ENCODE data around the gene PLPPR3. TPM values are rescaled to one million over a fixed set of nuclear protein-coding genes. Genes with fewer than 3 reads are reported as not detected.

Gene PLPPR3
- total and polyA plus RNA-seq, 10 of the 15 experiments (the other 5 are each of a cell fraction or from before 2014, with no cell fraction given) = 0.07 TPM; not detected in 9

DNA sequence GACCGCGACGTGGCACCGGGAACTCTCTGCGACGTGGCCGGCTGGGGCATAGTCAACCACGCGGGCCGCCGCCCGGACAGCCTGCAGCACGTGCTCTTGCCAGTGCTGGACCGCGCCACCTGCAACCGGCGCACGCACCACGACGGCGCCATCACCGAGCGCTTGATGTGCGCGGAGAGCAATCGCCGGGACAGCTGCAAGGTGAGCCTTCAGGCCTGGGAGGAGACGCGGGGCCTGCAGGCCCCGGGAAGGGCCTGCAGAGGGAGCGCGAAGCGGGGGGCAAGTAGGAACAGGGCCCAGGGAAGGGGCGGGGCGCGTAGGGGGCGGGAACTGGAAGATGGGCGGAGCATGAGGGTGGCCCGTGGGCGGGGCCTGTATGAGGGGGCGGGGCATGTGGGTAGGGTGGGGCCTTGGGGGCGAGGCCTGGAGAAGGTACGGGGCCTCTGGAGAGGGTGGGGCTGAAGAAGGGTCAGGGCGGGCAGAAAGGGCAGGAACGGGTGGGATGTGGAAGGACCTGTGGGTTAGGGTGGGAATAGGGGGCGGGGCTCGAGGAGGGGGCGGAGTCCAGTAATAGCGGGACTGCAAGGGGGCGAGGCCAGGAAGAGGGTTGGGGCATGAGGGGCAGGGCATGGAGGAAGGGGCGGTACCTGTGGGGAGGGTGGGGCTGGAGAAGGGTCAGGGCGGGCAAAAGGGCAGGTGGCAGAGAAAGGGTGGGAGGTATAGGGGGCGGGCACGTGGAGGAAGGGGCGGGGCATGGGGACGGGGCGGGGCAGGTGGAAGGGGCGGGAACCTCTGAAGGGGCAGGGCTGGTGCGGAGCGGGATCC lies 40.2 kb upstream of the PLPPR3 start:
- ATAC-seq (peak; percentile 61), FAIRE-seq (no peak), DNase-seq (ENCODE audit: low read depth, low spot score) (no peak)
- no TSS peak for BruUV-seq (replicated peaks)
- ChIA-PET RAD21 (ENCODE audit: unreplicated experiment) (interaction anchor here (2.5 to 4.5 kb wide), 3 partner anchors 46 to 62 kb away, joined by 22 to 46 read pairs (median 30); no protein-coding TSS in a partner anchor), SMC1A (ENCODE audit: uncharacterized antibody, unreplicated experiment) (interaction anchor here (2.1 kb wide), 3 partner anchors 45 to 122 kb away, joined by 12 to 15 read pairs (median 12); partner anchors contain the start of gene WDR18), CTCF (interaction anchor here (1.9 to 2.8 kb wide), 9 partner anchors 31 to 123 kb away, joined by 5 to 50 read pairs (median 24); partner anchors contain the start of genes KISS1R, MED16, RNU6-9 and WDR18), POLR2A (interaction anchor here (0.9 to 1.3 kb wide), 2 partner anchors 58 to 88 kb away, joined by 3 to 4 read pairs; no protein-coding TSS in a partner anchor)
- 0 out of 3 replicates have a peak, but pooled peaks of 1 of the 2 experiments have one; percentile 0 for TF ChIP-seq EGR1 (IDR thresholded peaks at IDR 0.05; ENCODE audit: borderline replicate concordance in 1 of 2, low read depth in 2 of 2, low read length in 2 of 2)
- no peak for TF ChIP-seq NFYB (IDR thresholded peaks at IDR 0.05; ENCODE audit: insufficient read depth, low read depth, low read length)
- peak in 1 of 2 experiments; percentile 62; a peak in 1 of 4 replicates for TF ChIP-seq BHLHE40 (IDR thresholded peaks at IDR 0.05; ENCODE audit: borderline replicate concordance in 1 of 2, low read depth in 2 of 2, low read length in 1 of 2)
- TF ChIP-seq, protein P1, sequence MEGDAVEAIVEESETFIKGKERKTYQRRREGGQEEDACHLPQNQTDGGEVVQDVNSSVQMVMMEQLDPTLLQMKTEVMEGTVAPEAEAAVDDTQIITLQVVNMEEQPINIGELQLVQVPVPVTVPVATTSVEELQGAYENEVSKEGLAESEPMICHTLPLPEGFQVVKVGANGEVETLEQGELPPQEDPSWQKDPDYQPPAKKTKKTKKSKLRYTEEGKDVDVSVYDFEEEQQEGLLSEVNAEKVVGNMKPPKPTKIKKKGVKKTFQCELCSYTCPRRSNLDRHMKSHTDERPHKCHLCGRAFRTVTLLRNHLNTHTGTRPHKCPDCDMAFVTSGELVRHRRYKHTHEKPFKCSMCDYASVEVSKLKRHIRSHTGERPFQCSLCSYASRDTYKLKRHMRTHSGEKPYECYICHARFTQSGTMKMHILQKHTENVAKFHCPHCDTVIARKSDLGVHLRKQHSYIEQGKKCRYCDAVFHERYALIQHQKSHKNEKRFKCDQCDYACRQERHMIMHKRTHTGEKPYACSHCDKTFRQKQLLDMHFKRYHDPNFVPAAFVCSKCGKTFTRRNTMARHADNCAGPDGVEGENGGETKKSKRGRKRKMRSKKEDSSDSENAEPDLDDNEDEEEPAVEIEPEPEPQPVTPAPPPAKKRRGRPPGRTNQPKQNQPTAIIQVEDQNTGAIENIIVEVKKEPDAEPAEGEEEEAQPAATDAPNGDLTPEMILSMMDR (IDR thresholded peaks at IDR 0.05 in 2 of 3, conservative IDR thresholded peaks at IDR 0.05 in 1 of 3; ENCODE audit: control insufficient read depth in 2 of 3, extremely low read depth in 1 of 3, insufficient read depth in 1 of 3, low read depth in 3 of 3, low read length in 3 of 3) = peak in 2 of 3 experiments; percentile 29 to 63; a peak in 4 of 6 replicates
- TF ChIP-seq IKZF1 (conservative IDR thresholded peaks at IDR 0.05) = 0 out of 2 replicates have a peak, but pooled peaks have one; percentile 19
- TF ChIP-seq SMC3 (IDR thresholded peaks at IDR 0.05; ENCODE audit: borderline replicate concordance, low read length) = peak; percentile 19; the same call in 1 of the 2 replicates
- TF ChIP-seq, protein P2, sequence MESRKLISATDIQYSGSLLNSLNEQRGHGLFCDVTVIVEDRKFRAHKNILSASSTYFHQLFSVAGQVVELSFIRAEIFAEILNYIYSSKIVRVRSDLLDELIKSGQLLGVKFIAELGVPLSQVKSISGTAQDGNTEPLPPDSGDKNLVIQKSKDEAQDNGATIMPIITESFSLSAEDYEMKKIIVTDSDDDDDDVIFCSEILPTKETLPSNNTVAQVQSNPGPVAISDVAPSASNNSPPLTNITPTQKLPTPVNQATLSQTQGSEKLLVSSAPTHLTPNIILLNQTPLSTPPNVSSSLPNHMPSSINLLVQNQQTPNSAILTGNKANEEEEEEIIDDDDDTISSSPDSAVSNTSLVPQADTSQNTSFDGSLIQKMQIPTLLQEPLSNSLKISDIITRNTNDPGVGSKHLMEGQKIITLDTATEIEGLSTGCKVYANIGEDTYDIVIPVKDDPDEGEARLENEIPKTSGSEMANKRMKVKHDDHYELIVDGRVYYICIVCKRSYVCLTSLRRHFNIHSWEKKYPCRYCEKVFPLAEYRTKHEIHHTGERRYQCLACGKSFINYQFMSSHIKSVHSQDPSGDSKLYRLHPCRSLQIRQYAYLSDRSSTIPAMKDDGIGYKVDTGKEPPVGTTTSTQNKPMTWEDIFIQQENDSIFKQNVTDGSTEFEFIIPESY (IDR thresholded peaks at IDR 0.05) = 0 out of 2 replicates have a peak, but pooled peaks have one; percentile 16
- no peak for TF ChIP-seq TCF7 (IDR thresholded peaks at IDR 0.05; ENCODE audit: borderline replicate concordance)
- intact Hi-C loops (cut with micrococcal nuclease; ENCODE audit: unreplicated experiment) = loop anchor here (2.0 to 5.0 kb wide), 3 partner anchors 91 to 135 kb away; partner anchors contain the start of gene WDR18
- H3K4me1 ChIP-seq (ENCODE audit: control insufficient read depth, insufficient read depth, low read length) = peaks cover 10% of the 10 kb centered on the region
- H2AFZ ChIP-seq (ENCODE audit: control insufficient read depth, low read depth, low read length) = no peak overlapping the region
- H3K79me2 ChIP-seq (ENCODE audit: control insufficient read depth, insufficient read depth, low read length) = no peaks in the 10 kb centered on the region
- peak overlapping the region; percentile 16; the same call in 1 of the 2 replicates for H3K4me3 ChIP-seq
- H3K9me3 ChIP-seq (replicated peaks; ENCODE audit: control insufficient read depth, insufficient read depth, low read length) = no peaks in the 10 kb centered on the region
- H3K36me3 ChIP-seq (ENCODE audit: control insufficient read depth in 2 of 2, insufficient read depth in 2 of 2, low read length in 1 of 2) = no peaks in the 10 kb centered on the region
- WGBS (ENCODE audit: insufficient coverage, insufficient replicate concordance, low lambda C conversion rate, missing lambda C conversion rate) = 89% methylated on average over 15 of the region's 60 CpGs
- 0 out of 2 replicates have a peak overlapping the region, but pooled peaks have one; percentile 66 for H3K4me2 ChIP-seq (ENCODE audit: control insufficient read depth, insufficient read depth)
- no peak overlapping the region for H3K27ac ChIP-seq (ENCODE audit: control insufficient read depth, insufficient read depth)
- in situ Hi-C loops (cut with MboI) = no loop called here
- no peaks in the 10 kb centered on the region; a peak in 1 of 4 replicates for H3K27me3 ChIP-seq (replicated peaks in 1 of 2; ENCODE audit: control insufficient read depth in 2 of 2, insufficient read depth in 2 of 2, low read length in 1 of 2)
- no peak overlapping the region for H3K9ac ChIP-seq (ENCODE audit: control insufficient read depth, insufficient read depth, low read length)
- H4K20me1 ChIP-seq (ENCODE audit: control insufficient read depth, insufficient read depth) = no peaks in the 10 kb centered on the region

Measured in GM12878 (cell line).